OCI-LY7 (cell line): ENCODE measurements around the gene ADAM22. TPM values are rescaled to one million over a fixed set of nuclear protein-coding genes. Genes with fewer than 3 reads are reported as not detected.

ENCODE experiments used
- BruUV-seq: library from RNA; stranded (reverse); fragments of 400-500 nt; replicated peaks from 2 replicates; lab custom pipeline; 2021; lab: Mats Ljungman, UMichigan
- CTCF ChIA-PET: fragments of 300-600 bp; sonication (Branson Sonifier 250); formaldehyde crosslinking; loops from one replicate; lab custom pipeline; 2022; ENCODE audit warnings: antibody characterized with exemption; ENCODE audit not compliant: unreplicated experiment; lab: Charles Lee
- POLR2A ChIA-PET: fragments of 300-600 bp; sonication (Branson Sonifier 250); formaldehyde crosslinking; loops from one replicate; lab custom pipeline; 2022; ENCODE audit warnings: antibody characterized with exemption; lab: Charles Lee
- DNase-seq: peaks from one replicate; pipeline ENCODE4 v3.0.0-alpha.2; 2015; ENCODE audit warnings: low spot score
- H2AFZ ChIP-seq: fragments of 200-600 bp; sonication (generic), shearing (Covaris generic); 2 replicates; pipeline ENCODE4 v1.6.1; 2014; ENCODE audit warnings: mild to moderate bottlenecking, antibody characterized with exemption, low read length, moderate library complexity
- H3K27ac ChIP-seq: fragments of 200-600 bp; sonication (generic); 2 replicates; pipeline ENCODE4 v1.5.1; 2014; ENCODE audit warnings: mixed run types, low read depth, mild to moderate bottlenecking, moderate library complexity, low read length, inconsistent platforms; ENCODE audit not compliant: poor library complexity, severe bottlenecking
- H3K36me3 ChIP-seq: fragments of 200-600 bp; sonication (generic); 2 replicates; pipeline ENCODE4 v1.6.1; 2014; ENCODE audit warnings: mild to moderate bottlenecking, antibody characterized with exemption, low read length, moderate library complexity, mixed read lengths; ENCODE audit not compliant: insufficient read depth
- H3K4me1 ChIP-seq: fragments of 200-600 bp; sonication (generic); 2 replicates; pipeline ENCODE4 v1.5.1; 2014; ENCODE audit warnings: mild to moderate bottlenecking, low read length; ENCODE audit not compliant: insufficient read depth, poor library complexity, severe bottlenecking
- H3K4me2 ChIP-seq: fragments of 200-600 bp; sonication (generic); 2 replicates; pipeline ENCODE4 v1.6.1; 2014; ENCODE audit warnings: mild to moderate bottlenecking, low read length
- H3K4me3 ChIP-seq: fragments of 200-600 bp; sonication (generic); 2 replicates; pipeline ENCODE4 v1.5.1; 2014; ENCODE audit warnings: mild to moderate bottlenecking, low read depth, low read length; ENCODE audit not compliant: poor library complexity, severe bottlenecking
- H3K79me2 ChIP-seq: fragments of 200-600 bp; sonication (generic); 2 replicates; pipeline ENCODE4 v1.6.1; 2016; ENCODE audit warnings: low read depth, mild to moderate bottlenecking, low read length, moderate library complexity, mixed read lengths; ENCODE audit not compliant: insufficient read depth
- H3K9me2 ChIP-seq: fragments of 200-600 bp; sonication (generic); 2 replicates; pipeline ENCODE4 v1.6.1; 2016; ENCODE audit warnings: mild to moderate bottlenecking, low read length, mixed read lengths; ENCODE audit not compliant: insufficient read depth
- H3K9me3 ChIP-seq: fragments of 200-600 bp; sonication (generic); 2 replicates; pipeline ENCODE4 v1.6.1; 2014; ENCODE audit warnings: mild to moderate bottlenecking, mixed run types, low read length, mixed read lengths
- H4K20me1 ChIP-seq: fragments of 200-600 bp; sonication (generic); 2 replicates; pipeline ENCODE4 v1.6.1; 2014; ENCODE audit warnings: mild to moderate bottlenecking, antibody characterized with exemption, low read length, moderate library complexity, mixed read lengths; ENCODE audit not compliant: insufficient read depth
- EZH2phosphoT487 ChIP-seq: fragments of 200-600 bp; sonication (generic); IDR thresholded peaks from 2 replicates; pipeline ENCODE4 v1.6.1; 2018; ENCODE audit warnings: low read depth, borderline replicate concordance, mild to moderate bottlenecking, mixed run types, antibody characterized with exemption, low read length, moderate library complexity, mixed read lengths
- intact Hi-C: fragments of 100-400 bp; cut with micrococcal nuclease; formaldehyde crosslinking; loops from one replicate; pipeline ENCODE4 v1.10.0; 2022; ENCODE audit not compliant: unreplicated experiment
- total RNA-seq, 2 experiments: library from RNA; depleted of rRNA in 1 of 2; stranded (reverse); fragments of >200 nt in 1 of 2; shearing (Covaris generic) in 1 of 2; gene quantifications; 2 replicates each; pipeline ENCODE4 v1.2.3, GENCODE V29; 2014 to 2022
- TF ChIP-seq, protein P1 (sequence below): fragments of 200-600 bp; sonication (generic); conservative IDR thresholded peaks from 2 replicates; pipeline ENCODE4 v1.5.1; 2014; ENCODE audit warnings: mild to moderate bottlenecking, antibody characterized with exemption, low read length, moderate library complexity, mixed read lengths

ADAM22 gene
- total RNA-seq, 2 experiments from 2014 or later, result 12.0 to 13.6 TPM

DNA sequence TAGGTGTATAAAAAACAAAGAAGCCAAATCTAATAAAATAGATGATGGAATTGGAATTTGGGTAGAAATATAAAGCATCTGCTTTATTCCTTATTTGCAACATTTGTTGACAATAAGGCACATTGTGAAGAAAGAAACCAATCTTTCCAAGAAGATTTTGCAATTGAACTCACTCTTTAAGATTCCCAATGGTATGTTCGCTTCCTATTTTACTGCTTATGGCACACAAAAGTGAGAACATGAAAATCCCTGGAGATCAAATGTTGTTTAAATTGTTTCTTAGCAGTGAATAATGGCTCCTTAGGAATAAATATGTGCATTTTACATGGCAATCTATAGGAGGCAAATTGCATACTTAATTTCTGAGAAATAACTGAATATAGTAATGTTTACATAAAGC lies 84.5 kb downstream of the ADAM22 start:
- no peaks in the 10 kb centered on the region for H3K79me2 ChIP-seq
- POLR2A ChIA-PET, result no interaction called here
- DNase-seq, result no peak
- intact Hi-C loops, result no loop called here
- H3K4me3 ChIP-seq, result no peak overlapping the region
- BruUV-seq, result no TSS peak
- H3K9me2 ChIP-seq, result no peaks in the 10 kb centered on the region
- CTCF ChIA-PET, result no interaction called here
- no peak overlapping the region for H3K27ac ChIP-seq
- H3K4me2 ChIP-seq, result no peak overlapping the region
- H3K9me3 ChIP-seq, result no peaks in the 10 kb centered on the region
- H3K36me3 ChIP-seq, result no peaks in the 10 kb centered on the region
- H2AFZ ChIP-seq, result no peak overlapping the region
- H3K4me1 ChIP-seq, result no peaks in the 10 kb centered on the region
- no peaks in the 10 kb centered on the region for H4K20me1 ChIP-seq
- no peak for TF ChIP-seq EZH2phosphoT487
- TF ChIP-seq, protein P1, sequence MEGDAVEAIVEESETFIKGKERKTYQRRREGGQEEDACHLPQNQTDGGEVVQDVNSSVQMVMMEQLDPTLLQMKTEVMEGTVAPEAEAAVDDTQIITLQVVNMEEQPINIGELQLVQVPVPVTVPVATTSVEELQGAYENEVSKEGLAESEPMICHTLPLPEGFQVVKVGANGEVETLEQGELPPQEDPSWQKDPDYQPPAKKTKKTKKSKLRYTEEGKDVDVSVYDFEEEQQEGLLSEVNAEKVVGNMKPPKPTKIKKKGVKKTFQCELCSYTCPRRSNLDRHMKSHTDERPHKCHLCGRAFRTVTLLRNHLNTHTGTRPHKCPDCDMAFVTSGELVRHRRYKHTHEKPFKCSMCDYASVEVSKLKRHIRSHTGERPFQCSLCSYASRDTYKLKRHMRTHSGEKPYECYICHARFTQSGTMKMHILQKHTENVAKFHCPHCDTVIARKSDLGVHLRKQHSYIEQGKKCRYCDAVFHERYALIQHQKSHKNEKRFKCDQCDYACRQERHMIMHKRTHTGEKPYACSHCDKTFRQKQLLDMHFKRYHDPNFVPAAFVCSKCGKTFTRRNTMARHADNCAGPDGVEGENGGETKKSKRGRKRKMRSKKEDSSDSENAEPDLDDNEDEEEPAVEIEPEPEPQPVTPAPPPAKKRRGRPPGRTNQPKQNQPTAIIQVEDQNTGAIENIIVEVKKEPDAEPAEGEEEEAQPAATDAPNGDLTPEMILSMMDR, result no peak

GRCh38 chr7:88020953-88021665 lies 87.1 kb downstream of the ADAM22 start:
- no peak overlapping the region for H3K4me2 ChIP-seq

More at GRCh38 chr7:88020953-88021665, 87.1 kb downstream of the ADAM22 start:
- Histone ChIP-seq H3K36me3 (no peaks in the 10 kb centered on the region), H3K4me3 (no peak overlapping the region), H3K4me1 (no peaks in the 10 kb centered on the region), H4K20me1 (no peaks in the 10 kb centered on the region), H2AFZ (no peak overlapping the region), H3K27ac (no peak overlapping the region), H3K79me2 (no peaks in the 10 kb centered on the region), H3K9me2 (no peaks in the 10 kb centered on the region), H3K9me3 (no peaks in the 10 kb centered on the region)
- no peak for DNase-seq
- intact Hi-C loops, result no loop called here
- ChIA-PET CTCF (no interaction called here), POLR2A (no interaction called here)
- TF ChIP-seq EZH2phosphoT487, result no peak
- TF ChIP-seq, protein P1, result no peak
- no TSS peak for BruUV-seq
